ENCODE data around the gene ZNF319.

Gene ZNF319

DNA sequence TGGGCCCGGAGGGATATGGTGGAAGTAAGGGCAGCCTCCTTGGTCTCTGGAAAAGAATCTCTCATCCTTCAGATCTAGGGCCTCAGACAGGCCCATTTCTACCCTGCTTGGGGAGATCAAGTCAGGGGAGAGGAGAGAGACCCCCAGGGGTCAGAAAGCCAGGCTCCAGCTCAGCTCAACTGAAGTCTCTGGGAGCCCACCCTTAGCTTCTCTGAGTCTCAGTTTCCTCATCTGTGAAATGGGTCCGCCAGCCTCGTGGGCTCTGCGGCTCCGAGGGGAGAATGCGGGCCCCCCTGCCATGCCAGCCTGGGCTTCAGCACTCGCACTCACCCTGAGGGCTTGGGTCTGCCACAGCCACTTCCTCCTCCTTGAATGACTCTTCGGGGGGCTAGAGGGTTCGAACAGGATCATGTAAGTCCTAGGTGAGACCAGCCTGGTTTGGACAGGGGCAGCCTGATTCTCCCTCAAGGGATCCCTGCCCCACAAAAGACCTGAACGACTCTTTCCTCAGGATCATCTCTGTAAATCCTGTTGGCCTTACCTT, 36.2 kb downstream of the ZNF319 start:
- Histone ChIP-seq H3K4me3 (no peak overlapping the region), H3K27ac (no peak overlapping the region)
- TF ChIP-seq CTCF (IDR thresholded peaks at IDR 0.05) = no peak
- no peak for DNase-seq (ENCODE audit: low spot score)

DNA sequence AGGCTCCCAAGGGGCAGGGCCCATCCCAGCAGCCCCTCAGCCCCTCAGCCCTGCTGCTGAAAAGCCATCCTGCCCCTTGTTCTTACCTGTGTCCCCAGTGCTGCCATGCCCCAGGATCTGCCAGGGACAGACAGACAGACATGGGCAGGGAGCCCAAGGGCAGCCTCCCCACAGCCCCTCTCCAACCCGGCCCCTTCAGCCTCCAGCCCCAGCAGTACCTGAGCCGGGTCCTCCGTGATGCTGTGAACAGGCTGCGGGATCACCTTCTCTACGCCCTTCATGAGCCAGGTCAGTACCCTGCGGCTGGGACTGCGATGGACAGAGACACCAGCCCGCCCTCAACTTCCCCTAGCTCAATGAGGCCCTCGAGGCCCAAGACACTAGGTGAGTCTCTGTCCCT, 37.7 kb downstream of the ZNF319 start:
- Histone ChIP-seq H3K27ac (no peak overlapping the region), H3K4me3 (no peak overlapping the region)
- TF ChIP-seq CTCF (IDR thresholded peaks at IDR 0.05) = no peak
- DNase-seq (ENCODE audit: low spot score) = no peak

DNA sequence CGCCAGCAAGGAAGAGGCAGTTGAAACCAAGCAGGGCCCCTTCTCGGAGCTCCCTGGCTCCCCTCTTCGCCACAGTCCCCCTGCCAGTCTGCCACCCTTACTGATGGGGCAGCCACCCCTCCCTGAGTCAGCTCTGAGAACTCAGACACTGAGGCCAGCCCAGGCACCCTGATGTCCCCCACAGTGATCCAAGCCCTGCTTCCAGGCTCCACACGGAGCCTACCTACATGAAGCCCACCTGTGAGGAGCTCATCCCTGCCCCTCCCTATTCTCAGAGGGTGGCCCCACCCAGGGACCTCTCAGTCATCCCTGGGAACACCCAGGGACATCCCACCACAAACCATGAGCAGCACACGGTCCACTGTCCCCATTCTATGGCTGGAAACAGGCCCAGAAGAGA, 38.4 kb downstream of the ZNF319 start:
- H3K27ac ChIP-seq = no peak overlapping the region
- TF ChIP-seq CTCF (IDR thresholded peaks at IDR 0.05) = no peak
- H3K4me3 ChIP-seq = no peak overlapping the region
- DNase-seq (ENCODE audit: low spot score) = no peak

- no peak overlapping the region for H3K4me3 ChIP-seq
- H3K27ac ChIP-seq = no peak overlapping the region
- no peak for DNase-seq (ENCODE audit: low spot score)
- no peak for TF ChIP-seq CTCF (IDR thresholded peaks at IDR 0.05)
Measured at GRCh38 chr16:57961538-57961937, 38.9 kb downstream of the ZNF319 start.

GRCh38 chr16:57960826-57961472, 39.5 kb downstream of the ZNF319 start:
- no peak overlapping the region for H3K27ac ChIP-seq
- no peak for DNase-seq (ENCODE audit: low spot score)
- no peak for TF ChIP-seq CTCF (IDR thresholded peaks at IDR 0.05)
- no peak overlapping the region for H3K4me3 ChIP-seq

- H3K4me3 ChIP-seq = no peak overlapping the region
- DNase-seq (ENCODE audit: low spot score) = no peak
- TF ChIP-seq CTCF (IDR thresholded peaks at IDR 0.05) = no peak
- no peak overlapping the region for H3K27ac ChIP-seq
Measured at GRCh38 chr16:57960310-57960709, 40.2 kb downstream of the ZNF319 start.

DNA sequence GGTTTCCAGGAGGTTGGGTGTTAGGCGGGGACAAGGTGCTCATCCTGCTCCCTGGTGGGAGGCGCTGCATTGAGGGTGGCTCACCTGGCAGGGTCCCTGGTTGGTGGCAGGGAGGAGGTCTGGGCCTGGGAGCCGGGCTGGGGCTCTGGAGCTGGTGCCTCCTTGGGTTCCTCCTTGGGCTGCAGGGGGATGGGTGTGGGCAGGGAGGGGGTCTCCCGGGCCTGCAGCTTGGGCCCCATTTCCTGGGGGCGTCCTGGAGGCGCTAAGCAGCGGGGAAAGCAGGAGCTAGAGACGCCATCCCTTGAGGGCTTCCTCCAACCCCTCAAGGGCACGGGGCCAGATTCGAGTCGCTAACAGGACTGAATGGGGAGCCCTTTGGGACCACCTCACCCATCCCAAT, 40.7 kb downstream of the ZNF319 start:
- Histone ChIP-seq H3K4me3 (no peak overlapping the region), H3K27ac (no peak overlapping the region)
- no peak for DNase-seq (ENCODE audit: low spot score)
- TF ChIP-seq CTCF (IDR thresholded peaks at IDR 0.05) = no peak
